ENCODE results near the gene CLCN2.

Gene CLCN2

GRCh38 chr3:184332370-184333090, 28.9 kb downstream of the CLCN2 start:
- TF ChIP-seq CTCF (IDR thresholded peaks at IDR 0.05; ENCODE audit: control insufficient read depth, extremely low read depth, insufficient read depth), result no peak
- H3K4me3 ChIP-seq (ENCODE audit: low read depth, low read length), result no peak overlapping the region
- no peak for DNase-seq (ENCODE audit: low read depth)

GRCh38 chr3:184328516-184328915, 32.9 kb downstream of the CLCN2 start:
- no peak overlapping the region for H3K4me3 ChIP-seq (ENCODE audit: low read depth, low read length)
- no peak for DNase-seq (ENCODE audit: low read depth)
- TF ChIP-seq CTCF (IDR thresholded peaks at IDR 0.05; ENCODE audit: control insufficient read depth, extremely low read depth, insufficient read depth), result no peak

- TF ChIP-seq CTCF (IDR thresholded peaks at IDR 0.05; ENCODE audit: control insufficient read depth, extremely low read depth, insufficient read depth), result no peak
- no peak for DNase-seq (ENCODE audit: low read depth)
- H3K4me3 ChIP-seq (ENCODE audit: low read depth, low read length), result no peak overlapping the region
Measured at GRCh38 chr3:184327171-184327570, 34.2 kb downstream of the CLCN2 start.

GRCh38 chr3:184325715-184326369, 35.6 kb downstream of the CLCN2 start:
- no peak for TF ChIP-seq CTCF (IDR thresholded peaks at IDR 0.05; ENCODE audit: control insufficient read depth, extremely low read depth, insufficient read depth)
- H3K4me3 ChIP-seq (ENCODE audit: low read depth, low read length), result no peak overlapping the region
- DNase-seq (ENCODE audit: low read depth), result no peak

GRCh38 chr3:184325269-184325668, 36.1 kb downstream of the CLCN2 start:
- no peak for DNase-seq (ENCODE audit: low read depth)
- no peak for TF ChIP-seq CTCF (IDR thresholded peaks at IDR 0.05; ENCODE audit: control insufficient read depth, extremely low read depth, insufficient read depth)
- H3K4me3 ChIP-seq (ENCODE audit: low read depth, low read length), result no peak overlapping the region

GRCh38 chr3:184323696-184324095, 37.7 kb downstream of the CLCN2 start:
- no peak for TF ChIP-seq CTCF (IDR thresholded peaks at IDR 0.05; ENCODE audit: control insufficient read depth, extremely low read depth, insufficient read depth)

More at GRCh38 chr3:184323696-184324095, 37.7 kb downstream of the CLCN2 start:
- no peak for DNase-seq (ENCODE audit: low read depth)
- no peak overlapping the region for H3K4me3 ChIP-seq (ENCODE audit: low read depth, low read length)
